ENCODE data around the gene PLEKHG1. TPM values are rescaled to one million over a fixed set of nuclear protein-coding genes. Genes with fewer than 3 reads are reported as not detected.

The PLEKHG1 gene
- total and polyA plus RNA-seq, 2 experiments from 2014 or later, result 6.3 to 6.8 TPM

DNA sequence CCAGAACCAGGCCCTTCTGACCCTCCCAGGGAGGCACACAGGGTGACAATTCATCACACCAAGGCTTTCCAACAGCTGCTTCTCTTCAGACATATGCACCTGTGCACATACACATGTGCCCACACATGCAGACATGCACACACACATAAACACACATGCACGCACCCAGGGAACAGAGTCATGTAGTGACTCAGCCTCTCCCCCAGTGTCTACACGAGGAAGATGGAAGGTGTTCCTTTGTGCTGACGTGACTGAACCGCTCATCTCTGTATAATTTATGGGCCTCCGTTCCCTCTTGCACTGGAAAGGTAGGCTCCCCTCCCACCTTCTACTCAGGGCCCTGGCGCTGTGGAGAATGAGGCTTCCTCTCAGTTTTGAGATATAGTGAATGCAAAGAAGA, 23.8 kb upstream of the PLEKHG1 start:
- Histone ChIP-seq H3K4me1 (ENCODE audit: insufficient read depth) (peaks cover 7% of the 10 kb centered on the region), H3K36me3 (replicated peaks; ENCODE audit: insufficient read depth, low read depth) (no peaks in the 10 kb centered on the region), H4K20me1 (ENCODE audit: insufficient read depth, poor library complexity, severe bottlenecking) (no peaks in the 10 kb centered on the region), H2AFZ (no peak overlapping the region), H3K4me3 (no peak overlapping the region), H3K27me3 (no peaks in the 10 kb centered on the region), H3K27ac (no peak overlapping the region), H3K4me2 (no peak overlapping the region), H3K9me3 (ENCODE audit: low read depth) (no peaks in the 10 kb centered on the region), H3K9me2 (replicated peaks; ENCODE audit: insufficient read depth) (no peaks in the 10 kb centered on the region), H3K79me2 (no peaks in the 10 kb centered on the region)
- no peak for DNase-seq (ENCODE audit: low spot score)
- no peak for TF ChIP-seq EZH2phosphoT487 (IDR thresholded peaks at IDR 0.05; ENCODE audit: low read depth, severe bottlenecking, unreplicated experiment)
- TF ChIP-seq, protein P1, sequence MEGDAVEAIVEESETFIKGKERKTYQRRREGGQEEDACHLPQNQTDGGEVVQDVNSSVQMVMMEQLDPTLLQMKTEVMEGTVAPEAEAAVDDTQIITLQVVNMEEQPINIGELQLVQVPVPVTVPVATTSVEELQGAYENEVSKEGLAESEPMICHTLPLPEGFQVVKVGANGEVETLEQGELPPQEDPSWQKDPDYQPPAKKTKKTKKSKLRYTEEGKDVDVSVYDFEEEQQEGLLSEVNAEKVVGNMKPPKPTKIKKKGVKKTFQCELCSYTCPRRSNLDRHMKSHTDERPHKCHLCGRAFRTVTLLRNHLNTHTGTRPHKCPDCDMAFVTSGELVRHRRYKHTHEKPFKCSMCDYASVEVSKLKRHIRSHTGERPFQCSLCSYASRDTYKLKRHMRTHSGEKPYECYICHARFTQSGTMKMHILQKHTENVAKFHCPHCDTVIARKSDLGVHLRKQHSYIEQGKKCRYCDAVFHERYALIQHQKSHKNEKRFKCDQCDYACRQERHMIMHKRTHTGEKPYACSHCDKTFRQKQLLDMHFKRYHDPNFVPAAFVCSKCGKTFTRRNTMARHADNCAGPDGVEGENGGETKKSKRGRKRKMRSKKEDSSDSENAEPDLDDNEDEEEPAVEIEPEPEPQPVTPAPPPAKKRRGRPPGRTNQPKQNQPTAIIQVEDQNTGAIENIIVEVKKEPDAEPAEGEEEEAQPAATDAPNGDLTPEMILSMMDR (IDR thresholded peaks at IDR 0.05; ENCODE audit: poor library complexity), result no peak
- no peak for TF ChIP-seq EZH2 (IDR thresholded peaks at IDR 0.05; ENCODE audit: borderline replicate concordance)
- WGBS (ENCODE audit: low lambda C conversion rate, missing lambda C conversion rate), result 84% methylated on average over 6 of the region's 6 CpGs

DNA sequence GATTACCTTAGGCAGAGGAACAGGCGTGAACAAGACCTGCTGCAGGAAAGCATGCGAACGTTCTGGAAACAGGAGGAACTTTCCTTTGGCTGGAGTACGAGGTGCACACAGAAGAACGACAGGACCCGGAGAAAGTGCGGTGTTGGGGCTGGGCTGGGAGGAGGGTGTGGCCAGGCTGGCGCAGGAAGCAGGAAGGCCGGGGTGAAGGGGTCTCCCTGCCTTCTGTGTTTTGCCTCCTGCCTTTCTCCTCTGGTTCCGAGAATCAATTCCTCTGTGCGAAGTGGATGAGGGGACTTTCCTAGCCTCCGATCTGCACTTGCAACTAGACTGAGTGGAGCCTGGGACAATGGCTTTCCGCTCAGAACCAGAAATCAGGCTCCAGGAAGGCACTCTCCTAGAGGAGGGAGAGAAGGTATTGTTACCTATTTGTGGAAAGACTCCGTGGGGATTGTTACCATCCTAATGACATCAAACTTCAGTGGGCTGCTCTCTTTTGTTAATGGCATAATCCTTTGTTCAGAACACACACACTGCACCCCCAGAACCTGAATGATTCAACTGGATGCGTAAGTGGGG, 22.9 kb upstream of the PLEKHG1 start:
- Histone ChIP-seq H3K9me3 (ENCODE audit: low read depth) (no peaks in the 10 kb centered on the region), H3K9me2 (replicated peaks; ENCODE audit: insufficient read depth) (no peaks in the 10 kb centered on the region)
- WGBS (ENCODE audit: low lambda C conversion rate, missing lambda C conversion rate), result 90% methylated on average over 15 of the region's 15 CpGs

DNA sequence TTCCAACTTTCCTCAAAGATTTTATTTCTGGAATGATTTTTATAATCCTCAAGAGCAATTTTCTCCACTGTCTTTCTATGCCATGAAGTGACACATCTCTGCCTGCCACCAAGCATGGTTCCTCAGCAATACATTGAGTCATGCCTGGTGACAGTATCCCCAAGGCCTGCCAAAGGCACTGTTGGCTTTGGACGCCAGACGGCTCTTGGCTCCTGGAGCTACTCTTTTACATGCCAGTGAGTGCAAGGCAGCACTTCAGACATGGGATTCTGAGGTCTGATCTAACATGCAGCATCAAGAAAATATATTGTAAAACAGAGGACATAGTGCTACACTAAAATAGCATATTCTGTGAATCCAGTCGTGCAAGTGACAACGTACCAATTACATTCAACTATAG, 20.1 kb upstream of the PLEKHG1 start:
- Histone ChIP-seq H3K9me2 (replicated peaks; ENCODE audit: insufficient read depth) (no peaks in the 10 kb centered on the region), H3K36me3 (replicated peaks; ENCODE audit: insufficient read depth, low read depth) (no peaks in the 10 kb centered on the region), H4K20me1 (ENCODE audit: insufficient read depth, poor library complexity, severe bottlenecking) (no peaks in the 10 kb centered on the region), H3K27ac (no peak overlapping the region), H3K9me3 (ENCODE audit: low read depth) (no peaks in the 10 kb centered on the region), H3K4me3 (no peak overlapping the region), H2AFZ (no peak overlapping the region), H3K4me1 (ENCODE audit: insufficient read depth) (peaks cover 6% of the 10 kb centered on the region), H3K79me2 (no peaks in the 10 kb centered on the region), H3K4me2 (no peak overlapping the region), H3K27me3 (peaks cover 2% of the 10 kb centered on the region)
- DNase-seq (ENCODE audit: low spot score), result no peak
- 92% methylated on average over 4 of the region's 4 CpGs for WGBS (ENCODE audit: low lambda C conversion rate, missing lambda C conversion rate)
- TF ChIP-seq, protein P1 (IDR thresholded peaks at IDR 0.05; ENCODE audit: poor library complexity), result no peak
- no peak for TF ChIP-seq EZH2 (IDR thresholded peaks at IDR 0.05; ENCODE audit: borderline replicate concordance)
- TF ChIP-seq EZH2phosphoT487 (IDR thresholded peaks at IDR 0.05; ENCODE audit: low read depth, severe bottlenecking, unreplicated experiment), result no peak

More for the DNA sequence above, 22.9 kb upstream of the PLEKHG1 start:
- Histone ChIP-seq H3K79me2 (no peaks in the 10 kb centered on the region), H4K20me1 (ENCODE audit: insufficient read depth, poor library complexity, severe bottlenecking) (no peaks in the 10 kb centered on the region), H3K4me1 (ENCODE audit: insufficient read depth) (peaks cover 7% of the 10 kb centered on the region), H3K4me3 (no peak overlapping the region), H2AFZ (no peak overlapping the region), H3K36me3 (replicated peaks; ENCODE audit: insufficient read depth, low read depth) (no peaks in the 10 kb centered on the region), H3K27ac (no peak overlapping the region), H3K4me2 (no peak overlapping the region), H3K27me3 (no peaks in the 10 kb centered on the region)
- no peak for TF ChIP-seq EZH2phosphoT487 (IDR thresholded peaks at IDR 0.05; ENCODE audit: low read depth, severe bottlenecking, unreplicated experiment)
- TF ChIP-seq, protein P1 (IDR thresholded peaks at IDR 0.05; ENCODE audit: poor library complexity), result no peak
- no peak for DNase-seq (ENCODE audit: low spot score)
